Breast epithelium (tissue), 3 donors: ENCODE measurements around the gene STK31.

ENCODE experiments used
- POLR2A ChIP-seq: fragments of 450-650 bp; IDR thresholded peaks from one replicate; pipeline ENCODE4 v1.6.1; 2016; ENCODE audit warnings: antibody characterized with exemption, mild to moderate bottlenecking, moderate library complexity
- POLR2AphosphoS5 ChIP-seq, 3 donors: sonication (generic); formaldehyde crosslinking; IDR thresholded peaks; one replicate each; pipeline ENCODE4 v1.6.1; 2017; ENCODE audit warnings: antibody characterized with exemption in 3 of 3
- TF ChIP-seq, protein P1 (sequence below), 3 donors: fragments of 450-650 bp; IDR thresholded peaks; one replicate each; pipeline ENCODE4 v1.5.1; 2016 to 2017; ENCODE audit warnings: antibody characterized with exemption in 3 of 3, mild to moderate bottlenecking in 3 of 3, moderate library complexity in 3 of 3

DNA sequence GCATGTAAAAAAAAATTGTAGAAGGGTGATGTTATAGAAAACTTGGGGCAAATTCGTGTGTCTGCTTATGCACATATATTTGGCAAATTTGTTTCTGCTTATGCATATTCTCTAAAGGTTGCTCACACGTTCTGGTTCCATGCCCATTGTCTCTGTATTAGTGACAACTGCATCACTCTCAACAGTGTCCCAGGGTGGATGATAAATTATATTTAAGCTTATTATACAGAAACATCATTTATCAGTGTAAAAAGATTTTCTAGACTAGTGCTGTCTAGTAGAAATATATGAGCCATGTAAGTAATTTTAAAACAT, 4.1 kb downstream of the STK31 start:
- TF ChIP-seq, protein P1, sequence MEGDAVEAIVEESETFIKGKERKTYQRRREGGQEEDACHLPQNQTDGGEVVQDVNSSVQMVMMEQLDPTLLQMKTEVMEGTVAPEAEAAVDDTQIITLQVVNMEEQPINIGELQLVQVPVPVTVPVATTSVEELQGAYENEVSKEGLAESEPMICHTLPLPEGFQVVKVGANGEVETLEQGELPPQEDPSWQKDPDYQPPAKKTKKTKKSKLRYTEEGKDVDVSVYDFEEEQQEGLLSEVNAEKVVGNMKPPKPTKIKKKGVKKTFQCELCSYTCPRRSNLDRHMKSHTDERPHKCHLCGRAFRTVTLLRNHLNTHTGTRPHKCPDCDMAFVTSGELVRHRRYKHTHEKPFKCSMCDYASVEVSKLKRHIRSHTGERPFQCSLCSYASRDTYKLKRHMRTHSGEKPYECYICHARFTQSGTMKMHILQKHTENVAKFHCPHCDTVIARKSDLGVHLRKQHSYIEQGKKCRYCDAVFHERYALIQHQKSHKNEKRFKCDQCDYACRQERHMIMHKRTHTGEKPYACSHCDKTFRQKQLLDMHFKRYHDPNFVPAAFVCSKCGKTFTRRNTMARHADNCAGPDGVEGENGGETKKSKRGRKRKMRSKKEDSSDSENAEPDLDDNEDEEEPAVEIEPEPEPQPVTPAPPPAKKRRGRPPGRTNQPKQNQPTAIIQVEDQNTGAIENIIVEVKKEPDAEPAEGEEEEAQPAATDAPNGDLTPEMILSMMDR (IDR thresholded peaks at IDR 0.05) = no peak
- no peak for TF ChIP-seq POLR2A
- no peak for TF ChIP-seq POLR2AphosphoS5 (IDR thresholded peaks at IDR 0.05)
